ENCODE measurements around the gene UBE2M.
A peak's percentile ranks its signal among the peaks of the same experiment; 100 is the strongest.

Gene UBE2M

DNA sequence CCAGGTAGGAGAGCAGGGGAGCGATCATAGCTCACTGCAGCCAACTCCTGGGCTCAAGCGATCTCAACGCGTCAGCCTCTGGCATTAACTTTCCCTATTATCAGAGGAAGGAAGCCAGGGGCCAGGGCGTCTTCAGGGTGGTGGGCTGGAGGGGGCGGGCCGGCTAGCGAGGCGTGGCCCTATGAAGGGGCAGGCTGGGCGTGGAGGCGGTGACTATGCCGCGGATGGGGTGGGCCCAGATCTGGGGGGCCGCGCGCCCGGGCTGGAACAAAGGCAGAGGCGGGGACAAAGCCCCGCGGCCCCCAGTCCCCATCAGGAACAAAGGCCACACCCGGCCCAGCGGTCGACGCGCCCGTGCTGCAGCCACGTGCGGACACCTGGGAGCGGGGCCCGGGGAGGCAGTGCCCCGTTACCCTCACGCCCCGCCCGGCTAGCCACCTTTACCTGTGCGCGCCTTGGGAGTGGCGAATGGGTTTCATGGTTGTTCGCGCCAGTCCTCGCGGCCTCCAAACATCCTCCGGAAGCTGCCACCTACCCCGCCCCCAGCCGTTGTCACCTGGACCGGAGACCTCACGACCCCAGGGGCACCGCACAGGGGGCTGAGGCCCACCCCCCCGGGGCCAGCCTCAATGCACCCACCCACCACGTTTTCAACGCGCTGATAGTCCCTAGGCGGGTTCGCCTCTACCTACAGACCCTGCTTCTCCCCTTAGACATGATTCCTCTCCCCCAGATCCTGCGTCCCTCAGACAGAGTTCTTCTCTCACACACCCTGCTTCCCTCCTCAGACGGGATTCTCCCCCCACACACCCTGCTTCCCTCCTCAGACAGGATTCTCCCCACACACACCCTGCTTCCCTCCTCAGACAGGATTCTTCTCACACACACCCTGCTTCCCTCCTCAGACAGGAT lies 19.9 kb downstream of the UBE2M start:
- DNase-seq, result peak in 1 of 5 donors; percentile 49

DNA sequence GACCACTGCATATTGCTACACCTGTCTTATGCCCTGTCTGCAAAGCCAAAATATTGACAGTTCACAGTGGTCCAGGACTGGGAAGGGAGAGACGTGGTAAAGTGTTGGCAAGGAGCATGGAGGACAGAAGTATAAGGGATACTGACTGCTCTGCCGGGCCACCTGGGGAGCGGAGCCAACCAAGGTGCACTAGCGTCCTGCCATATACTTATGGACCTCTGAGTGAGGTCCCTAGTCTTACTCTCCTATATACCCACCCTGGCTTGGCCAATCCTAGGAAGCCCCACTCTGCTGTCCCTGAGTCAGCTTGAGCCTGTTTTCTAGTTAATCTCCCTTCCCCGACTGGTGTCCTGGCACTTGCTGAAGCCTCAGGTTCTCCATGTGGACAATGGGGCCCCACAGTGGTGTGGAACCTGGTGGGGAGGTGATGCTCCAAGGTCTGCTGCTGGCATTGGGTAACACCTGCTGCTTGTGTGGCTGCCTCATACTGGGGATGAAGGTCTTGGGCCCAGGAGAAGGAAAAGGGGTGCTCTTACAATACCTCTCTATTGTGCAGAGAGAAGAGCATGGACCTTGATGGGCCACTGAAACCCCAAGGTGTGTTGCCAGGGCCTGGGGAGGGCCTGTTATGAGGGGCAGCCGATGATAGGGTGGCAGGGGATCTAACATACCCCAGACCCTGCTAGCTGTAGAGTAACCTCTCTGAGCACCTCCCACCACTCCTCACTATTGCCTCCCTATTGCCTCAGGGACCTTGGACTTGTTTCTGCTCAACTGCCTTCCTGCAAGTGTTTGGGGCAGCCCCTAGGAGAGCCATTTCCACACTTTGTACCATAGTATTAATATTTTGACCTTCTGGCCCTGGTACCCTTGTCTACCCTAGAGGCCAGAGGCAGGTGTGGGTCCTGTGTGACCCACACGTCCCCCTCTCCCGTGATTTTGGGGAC lies 21.3 kb downstream of the UBE2M start:
- no peak for DNase-seq

DNA sequence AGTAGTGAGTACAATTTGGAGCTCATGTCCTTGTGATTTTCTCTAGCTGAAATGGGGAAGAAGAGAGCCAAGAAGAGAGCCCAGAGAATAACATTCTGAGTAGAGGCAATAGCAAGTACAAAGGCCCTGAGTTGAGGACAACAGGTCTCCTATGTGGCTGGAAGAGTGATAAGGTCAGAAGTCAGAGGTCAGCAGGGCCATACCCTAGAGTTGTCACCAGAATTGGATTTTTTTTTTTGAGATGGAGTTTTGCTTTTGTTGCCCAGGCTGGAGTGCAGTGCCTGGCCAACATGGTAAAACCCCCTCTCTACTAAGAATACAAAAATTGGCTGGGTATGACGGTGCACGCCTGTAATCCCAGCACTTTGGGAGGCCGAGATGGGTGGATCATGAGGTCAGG lies 22.6 kb downstream of the UBE2M start:
- no peak for DNase-seq

DNA sequence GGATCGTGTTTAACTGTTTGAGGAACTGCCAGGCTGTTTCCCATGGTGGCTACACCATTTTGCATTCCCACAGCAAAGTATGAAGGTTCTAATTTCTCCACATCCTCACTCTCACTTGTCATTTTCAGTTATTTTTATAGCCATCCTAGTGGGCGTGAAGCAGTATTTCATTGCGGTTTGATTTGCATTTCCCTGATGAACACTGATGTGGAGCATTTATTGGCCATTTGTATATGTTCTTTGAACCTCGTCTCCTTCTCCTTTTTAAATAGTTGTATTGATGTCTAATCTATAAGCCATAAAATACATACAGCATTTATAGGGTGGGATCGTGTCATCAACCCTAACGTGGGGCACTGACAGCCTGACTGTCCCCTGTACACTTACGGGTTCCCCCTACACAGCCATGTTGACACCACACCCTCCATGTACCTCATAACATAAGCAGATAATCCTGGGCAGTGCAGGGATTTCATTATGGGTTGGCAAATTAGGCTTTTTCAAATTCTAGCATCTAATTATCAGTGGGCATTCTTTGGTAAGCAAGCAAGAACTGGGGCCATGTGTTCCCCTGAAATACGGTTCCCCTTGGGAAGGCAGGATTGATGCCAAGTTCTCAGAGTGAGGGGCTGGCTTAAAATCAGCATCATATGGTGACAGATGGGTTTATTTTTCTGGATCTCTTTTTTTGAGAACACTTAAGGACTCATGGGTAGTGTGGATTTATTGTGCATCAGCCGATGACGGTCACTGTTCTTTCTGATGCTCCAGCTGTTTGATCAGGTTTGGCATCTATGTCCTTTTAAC lies 27.2 kb downstream of the UBE2M start:
- no peak for DNase-seq

DNA sequence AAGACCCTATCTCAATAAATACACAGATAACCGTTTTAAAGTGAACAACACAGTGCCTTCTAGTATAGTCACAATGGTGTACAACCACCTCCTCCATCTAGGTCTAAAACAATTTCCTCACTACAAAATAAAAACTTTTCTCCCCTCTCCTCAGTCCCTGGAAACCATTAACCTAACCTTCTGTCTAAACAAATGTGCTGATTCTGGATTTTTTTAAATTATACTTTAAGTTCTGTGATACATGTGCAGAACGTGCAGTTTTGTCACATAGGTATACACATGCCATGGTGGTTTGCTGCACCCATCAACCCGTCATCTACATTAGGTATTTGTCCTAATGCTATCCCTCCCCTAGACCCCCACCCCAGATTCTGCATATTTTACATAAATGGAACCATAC lies 29.0 kb downstream of the UBE2M start:
- DNase-seq, result no peak

DNA sequence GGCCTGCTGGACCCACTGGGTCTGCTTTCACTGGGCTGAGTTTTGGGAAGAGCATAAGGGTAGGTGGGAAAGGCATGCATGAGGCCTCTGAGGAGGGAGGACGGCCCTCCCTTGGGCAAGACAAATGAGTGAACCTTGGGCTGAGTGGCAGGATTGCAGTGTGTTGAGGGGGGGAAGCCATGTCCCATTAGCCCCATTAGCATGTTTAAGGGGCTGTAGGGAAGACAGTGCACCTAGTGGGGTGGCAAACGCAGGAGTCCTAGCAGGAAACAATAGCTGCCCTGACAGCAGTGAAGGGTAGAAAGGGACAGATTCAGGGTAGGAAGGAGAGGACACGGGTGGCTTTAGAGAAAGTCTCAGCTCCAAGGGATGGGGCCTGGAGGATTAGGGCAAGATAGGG lies 35.7 kb downstream of the UBE2M start:
- DNase-seq, result no peak

DNA sequence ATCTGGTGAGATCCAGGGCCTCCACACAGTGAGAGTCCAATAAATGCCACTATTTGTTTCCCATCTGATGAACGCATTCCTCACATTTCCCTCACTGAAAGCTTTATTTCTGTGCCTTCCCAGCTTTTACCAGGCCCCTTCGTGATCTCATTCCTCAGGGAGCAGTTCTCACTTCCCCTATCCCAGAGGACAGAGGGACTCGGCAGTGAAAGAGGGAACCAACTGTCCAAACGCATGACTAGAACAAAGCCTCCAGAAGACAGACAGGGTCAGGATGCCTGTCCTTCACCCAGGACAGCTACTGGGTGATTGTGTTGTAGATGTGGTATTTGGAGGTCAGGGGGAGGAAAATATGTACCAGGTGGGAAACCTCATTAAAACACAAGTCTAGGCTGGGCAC lies 36.8 kb downstream of the UBE2M start:
- DNase-seq, result no peak

DNA sequence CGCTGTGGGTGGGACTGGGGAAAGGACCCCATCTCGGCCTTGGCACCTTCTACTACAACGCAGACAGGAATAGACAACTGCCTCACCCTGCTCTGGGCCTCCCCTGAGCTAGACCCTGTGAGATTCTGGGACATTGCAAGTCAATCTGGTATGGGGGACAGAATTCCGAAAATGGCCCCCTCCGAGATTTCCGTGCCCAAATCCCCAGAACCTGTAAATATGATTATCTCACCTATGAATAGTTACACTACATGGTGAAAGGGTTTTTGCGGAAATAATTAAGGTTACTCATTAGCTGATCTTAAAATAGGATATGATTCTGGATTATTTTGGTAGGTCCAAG lies 38.2 kb downstream of the UBE2M start:
- no peak for DNase-seq

DNA sequence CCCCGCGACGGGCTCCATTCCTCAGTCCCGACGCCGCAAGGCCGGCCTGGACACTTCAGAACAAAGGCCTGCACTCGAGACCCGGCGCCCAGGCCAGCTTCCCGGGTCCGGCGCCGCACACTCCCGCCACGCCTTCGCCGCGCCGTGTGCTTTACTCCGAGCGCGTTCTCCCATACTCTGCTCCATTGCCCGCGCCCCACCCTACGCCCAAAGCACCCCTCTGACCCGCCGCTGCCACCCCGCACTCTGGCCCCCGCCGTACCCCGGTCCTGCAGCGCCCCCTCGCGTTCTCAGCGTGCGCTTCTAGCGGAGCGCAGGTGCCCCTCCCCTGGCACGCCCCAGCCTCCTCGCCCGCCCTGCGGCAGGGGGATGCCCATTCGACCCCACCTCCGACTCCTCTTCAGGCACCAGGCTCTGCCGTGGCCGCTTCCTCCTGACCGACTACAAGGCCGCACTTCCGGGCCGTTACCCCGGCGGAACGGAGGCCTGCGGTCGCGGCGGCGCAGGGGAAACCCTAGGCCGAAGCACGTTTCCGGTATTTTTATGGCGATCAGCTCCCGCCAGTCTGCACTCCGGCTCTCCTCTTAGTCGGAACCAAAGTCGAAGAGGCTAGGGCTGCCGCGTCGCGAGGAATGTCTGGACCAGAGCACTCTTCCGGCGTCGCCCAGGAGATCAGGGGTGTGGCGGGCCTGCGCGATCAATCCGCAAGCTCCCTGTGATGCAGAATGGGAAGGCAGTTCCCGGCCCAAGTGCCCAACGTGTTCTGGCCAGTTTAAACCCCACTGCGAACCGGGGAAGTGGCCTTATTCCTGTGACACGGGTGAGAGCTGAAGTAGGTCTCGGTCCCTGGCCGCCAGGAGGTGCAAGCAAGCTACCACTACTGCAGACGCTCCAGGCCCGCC lies 38.8 kb downstream of the UBE2M start, which contains the start of gene ZBTB45:
ZBTB45 (minus strand) TSS at position 456 of the 902 bp plus-strand sequence. CDS start 2,137 bp downstream, outside the sequence.
- peak; percentile 79 to 96 (median 83) for DNase-seq

DNA sequence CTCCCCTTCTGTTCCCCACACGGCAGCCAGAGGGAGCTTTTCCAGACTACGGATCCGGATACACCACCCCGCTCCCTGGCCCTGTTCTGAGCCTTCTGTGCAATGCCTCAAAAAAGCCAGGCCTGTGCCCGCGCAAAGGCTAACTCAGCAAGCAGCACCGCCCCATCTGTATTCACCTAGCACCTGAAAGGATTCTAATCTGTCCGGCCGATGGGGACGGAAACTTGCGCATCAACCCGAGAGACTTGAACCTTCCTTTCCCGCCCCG lies 39.4 kb downstream of the UBE2M start:
- peak in 3 of 5 donors; percentile 36 to 65 (median 42) for DNase-seq

DNA sequence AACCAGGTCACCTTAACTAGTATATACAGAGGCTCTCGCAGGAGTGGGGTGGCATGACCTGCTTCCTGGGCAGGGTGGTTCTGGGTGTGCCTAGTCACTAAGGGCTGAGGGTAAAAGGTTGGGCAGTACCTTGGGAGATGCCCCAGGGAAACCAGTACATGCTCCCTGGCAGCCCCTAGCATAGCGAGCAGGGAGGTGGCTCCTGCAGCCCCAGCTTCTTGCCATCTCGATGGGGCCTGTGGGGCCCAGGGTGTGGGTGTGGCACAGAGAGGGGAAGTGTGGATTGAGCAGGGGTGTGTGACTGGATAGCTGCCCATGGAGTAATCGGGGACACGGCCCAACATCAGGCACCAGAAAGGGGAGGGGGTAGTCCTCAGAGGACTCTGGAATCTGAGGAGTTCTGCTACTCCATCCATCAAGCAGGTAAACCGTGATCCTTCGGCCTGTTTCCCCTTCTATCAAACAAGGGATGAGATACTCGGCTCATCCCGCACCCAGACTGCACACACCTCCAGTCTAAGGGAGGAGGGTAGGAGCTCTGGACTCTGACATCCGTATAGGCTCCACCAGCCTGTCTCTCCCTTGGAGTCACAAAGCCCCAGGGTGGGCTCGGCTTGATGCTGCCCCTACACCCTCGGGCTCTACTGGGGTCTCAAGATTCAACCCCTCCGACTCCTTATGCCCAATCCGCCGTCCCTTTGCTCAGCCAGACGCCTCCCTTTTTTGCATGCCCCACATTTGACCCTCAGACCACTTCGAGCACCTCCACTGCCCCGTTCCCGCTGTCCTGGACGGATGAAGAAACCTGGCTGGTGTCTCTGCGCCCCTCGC lies 39.9 kb downstream of the UBE2M start:
- DNase-seq, result no peak

DNA sequence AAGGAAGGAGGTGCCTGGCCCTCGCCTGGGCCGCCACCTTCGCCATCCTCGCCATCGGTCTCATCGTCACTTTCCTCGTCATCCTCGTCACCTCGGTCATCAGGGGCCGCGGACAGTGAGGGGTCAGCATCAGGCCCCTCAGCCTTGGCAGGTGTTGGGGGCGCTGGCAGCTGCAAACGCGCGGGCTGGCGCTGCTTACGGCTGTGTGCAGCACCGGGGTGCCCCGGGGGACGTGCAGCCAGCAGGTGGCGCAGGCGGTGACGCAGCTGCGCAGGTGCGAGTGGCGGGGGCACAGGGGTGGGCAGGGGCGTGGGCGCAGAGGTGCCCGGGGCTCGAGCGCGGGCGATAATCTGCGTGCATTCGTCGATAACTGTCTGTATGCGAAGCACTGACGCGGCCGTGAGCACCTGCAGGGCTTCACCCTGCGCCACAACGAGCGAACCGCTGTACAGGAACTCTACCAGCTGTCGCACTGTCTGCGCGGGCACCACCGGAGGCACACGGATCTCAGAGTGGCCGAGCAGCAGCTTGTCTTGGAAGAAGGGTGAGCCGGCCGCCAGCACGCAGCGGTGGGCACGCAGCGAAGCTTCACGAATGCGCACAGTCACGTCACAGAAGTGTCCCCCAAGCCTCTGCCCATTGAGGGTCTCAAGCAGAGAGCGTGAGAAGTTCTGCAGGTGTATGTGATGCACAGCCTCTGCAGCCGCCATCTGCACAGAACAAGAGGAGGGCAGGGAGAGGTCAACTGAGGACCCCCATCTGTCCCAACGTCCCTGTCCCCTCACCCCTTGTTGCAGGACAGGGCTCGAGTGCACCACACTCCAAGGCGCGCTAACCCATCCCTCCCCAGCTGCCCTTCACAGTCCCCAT lies 41.2 kb downstream of the UBE2M start:
- no peak for DNase-seq

DNA sequence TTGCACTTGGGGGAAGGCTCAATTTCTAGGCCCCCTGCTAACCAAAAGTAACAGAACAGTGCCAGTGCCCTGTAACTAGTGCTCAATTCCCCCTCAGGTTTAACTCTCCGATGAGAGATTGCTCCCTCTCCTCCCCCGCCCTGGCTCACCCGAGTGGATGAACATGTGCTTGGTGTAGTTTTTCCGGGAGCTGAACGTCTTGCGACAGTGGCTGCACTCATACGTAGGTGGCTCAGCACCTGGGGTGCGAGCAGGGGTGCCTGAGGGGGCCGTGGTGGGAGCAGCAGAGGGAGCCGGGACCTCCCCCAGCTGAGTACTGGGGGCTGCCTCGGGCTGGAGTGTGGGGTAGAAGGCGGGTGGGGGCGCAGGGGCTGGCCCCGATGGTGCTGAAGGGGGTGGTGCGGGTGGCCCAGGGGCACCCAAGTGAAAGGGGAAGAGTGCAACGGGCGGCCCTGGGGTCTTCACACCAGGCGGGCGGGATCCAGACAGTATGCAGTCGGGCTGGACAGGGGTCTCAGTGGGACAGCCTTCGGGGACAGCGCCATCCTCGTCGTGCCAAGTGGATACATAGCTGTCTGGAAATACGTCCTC lies 42.1 kb downstream of the UBE2M start:
- DNase-seq, result no peak

DNA sequence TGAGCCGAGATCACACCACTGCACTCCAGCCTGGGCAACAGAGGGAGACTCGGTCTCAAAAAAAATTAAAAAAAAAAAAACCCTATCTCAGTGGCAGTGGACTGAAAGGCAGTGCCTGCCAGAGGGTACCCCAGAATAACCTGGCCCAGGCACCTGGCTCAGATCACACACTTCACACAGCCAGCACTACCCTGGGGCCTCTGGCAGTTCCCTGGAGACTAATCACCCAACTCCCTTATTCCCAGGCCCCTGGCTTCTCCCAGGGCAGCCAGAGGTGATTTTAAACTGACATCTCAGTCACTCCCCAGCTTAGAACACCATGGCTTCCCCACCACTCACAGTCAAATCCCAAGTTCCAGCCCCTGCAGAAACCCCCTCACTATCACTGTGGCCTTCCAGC lies 43.2 kb downstream of the UBE2M start:
- no peak for DNase-seq

DNA sequence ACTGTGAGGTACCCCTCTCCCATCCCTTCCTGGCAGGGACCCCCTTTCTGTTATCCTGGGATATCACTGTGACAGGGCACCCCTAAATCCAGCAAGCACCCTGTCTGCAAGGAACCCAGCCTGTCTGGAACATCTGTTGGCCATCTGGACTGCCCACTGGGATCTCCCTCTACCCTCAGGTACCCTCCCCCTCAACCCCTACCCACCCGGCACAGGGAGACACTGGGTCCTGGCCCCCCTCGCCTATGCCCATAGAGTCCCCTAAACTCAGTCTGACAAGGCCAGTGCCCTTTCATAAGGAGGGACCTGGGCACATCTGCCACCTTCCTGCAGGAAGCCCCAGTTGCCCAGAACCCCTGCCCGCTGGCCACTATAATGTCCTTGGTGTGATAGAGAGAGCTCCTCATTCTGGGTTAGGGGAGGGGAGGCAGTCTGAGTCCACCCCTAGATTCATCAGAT lies 43.8 kb downstream of the UBE2M start:
- no peak for DNase-seq

DNA sequence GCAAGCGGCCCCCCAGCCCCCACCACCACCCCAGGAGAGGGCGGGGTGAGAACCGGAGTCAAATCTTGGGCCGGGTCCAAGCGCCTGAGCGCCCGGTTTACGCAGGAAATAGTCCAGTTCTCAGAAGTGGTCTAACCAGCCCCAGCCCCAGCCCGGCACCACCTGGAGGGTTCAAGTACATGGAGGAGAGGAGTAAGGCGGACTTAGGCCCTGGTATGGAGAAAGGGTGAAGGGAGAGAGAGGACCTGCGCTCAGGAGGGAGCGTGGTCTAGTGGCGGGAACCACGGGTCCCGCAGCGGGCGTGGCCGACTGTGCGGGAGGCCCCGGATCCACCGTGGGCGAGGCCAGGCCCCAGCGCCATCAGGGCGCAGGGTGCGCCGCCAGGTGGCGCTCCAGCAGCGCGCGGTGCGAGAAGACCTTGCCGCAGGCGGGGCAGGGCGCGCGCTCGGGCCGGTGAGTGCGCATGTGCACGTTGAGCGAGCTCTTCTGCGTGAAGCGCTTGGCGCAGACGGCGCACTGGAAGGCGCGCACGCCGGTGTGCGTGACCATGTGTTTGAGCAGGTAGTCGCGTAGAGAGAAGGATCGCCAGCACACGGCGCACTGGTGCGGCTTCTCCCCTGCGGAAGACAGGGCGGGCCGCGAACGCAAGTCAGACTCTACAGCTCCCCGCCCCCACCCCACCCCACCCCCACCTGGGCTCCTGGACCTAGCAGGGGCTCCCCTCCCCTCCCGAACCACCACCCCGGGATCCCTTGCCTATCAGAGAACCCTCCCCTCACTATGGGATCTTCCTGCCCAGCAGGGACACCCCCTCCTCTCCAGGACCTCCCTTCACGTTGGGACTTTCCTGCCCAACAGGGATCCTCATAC lies 44.5 kb downstream of the UBE2M start:
- peak; percentile 88 to 97 (median 91) for DNase-seq

DNA sequence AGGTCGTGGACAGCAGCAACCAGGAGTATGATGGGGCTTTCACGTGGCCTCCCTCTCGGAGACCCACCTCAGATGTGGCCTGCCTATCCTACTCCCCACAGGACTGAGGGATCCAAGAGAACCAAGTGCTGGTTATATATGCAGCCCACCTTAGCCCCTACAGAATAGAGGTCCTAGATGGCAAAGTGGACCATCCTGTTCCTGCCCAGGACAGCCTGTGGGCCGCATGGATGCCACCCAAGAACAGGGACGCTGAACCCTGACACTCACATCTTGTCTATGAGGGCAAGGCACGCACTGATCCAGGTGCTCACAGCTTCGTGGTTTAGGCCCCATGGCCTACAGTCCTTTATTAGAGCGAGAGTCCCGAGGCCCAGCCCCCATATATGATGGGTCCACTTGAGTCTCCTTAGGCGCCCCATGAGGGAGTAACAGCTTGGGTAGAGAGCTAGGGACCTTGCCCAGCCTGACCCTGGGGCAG lies 45.2 kb downstream of the UBE2M start:
- DNase-seq, result no peak
